Vagina (tissue), 2 donors: ENCODE results near the gene GGNBP2. TPM values are rescaled to one million over a fixed set of nuclear protein-coding genes. Genes with fewer than 3 reads are reported as not detected.
A peak's percentile ranks its signal among the peaks of the same experiment; 100 is the strongest.

ENCODE experiments used
- DNase-seq, 2 donors: peaks; one replicate each; pipeline ENCODE4 v3.0.0-alpha.2; 2017; ENCODE audit errors: extremely low spot score in 2 of 2
- H3K27ac ChIP-seq: fragments of 200-600 bp; sonication (generic); one replicate; pipeline ENCODE4 v1.5.1; 2019
- H3K27me3 ChIP-seq: fragments of 200-600 bp; sonication (generic); one replicate; pipeline ENCODE4 v1.5.1; 2019
- H3K36me3 ChIP-seq, 2 donors: fragments of 200-600 bp; sonication (generic); one replicate each; pipeline ENCODE4 v1.5.1; 2017 to 2019
- H3K4me1 ChIP-seq: fragments of 200-600 bp; sonication (generic); one replicate; pipeline ENCODE4 v1.5.1; 2019
- H3K4me3 ChIP-seq, 2 donors: fragments of 200-600 bp; sonication (generic); 1 replicate in 1 of 2; 2 replicates in 1 of 2; pipeline ENCODE4 v1.5.1; 2016 to 2019
- H3K9me3 ChIP-seq: fragments of 200-600 bp; sonication (generic); one replicate; pipeline ENCODE4 v1.5.1; 2019
- CTCF ChIP-seq, 3 experiments: fragments of 450-650 bp in 2 of 3; fragments of 200-600 bp in 1 of 3; sonication (generic) in 1 of 3; IDR thresholded peaks; one replicate each; pipeline ENCODE4 v1.5.1; 2017 to 2019; ENCODE audit warnings: antibody characterized with exemption in 3 of 3, mild to moderate bottlenecking in 2 of 3, moderate library complexity in 2 of 3
- POLR2A ChIP-seq, 2 donors: fragments of 450-650 bp; IDR thresholded peaks; one replicate each; pipeline ENCODE4 v1.6.1; 2017; ENCODE audit warnings: antibody characterized with exemption in 2 of 2, mild to moderate bottlenecking in 2 of 2, moderate library complexity in 2 of 2
- POLR2AphosphoS5 ChIP-seq, 2 donors: sonication (generic); formaldehyde crosslinking; IDR thresholded peaks; one replicate each; pipeline ENCODE4 v1.9.0; 2017; ENCODE audit warnings: antibody characterized with exemption in 2 of 2, mild to moderate bottlenecking in 2 of 2, low read depth in 1 of 2; ENCODE audit not compliant: insufficient read depth in 1 of 2
- intact Hi-C: fragments of 100-400 bp; cut with DNase I; formaldehyde crosslinking; loops from one replicate; pipeline ENCODE4 v1.15.1; 2023
- total RNA-seq: library from RNA; depleted of rRNA; stranded (reverse); fragments of >200 nt; gene quantifications from one replicate; pipeline ENCODE4 v1.2.3, GENCODE V29; 2016

The GGNBP2 gene
- total RNA-seq, 1 donor from 2014 or later: 47.9 TPM

GRCh38 chr17:36578671-36579070 is 34.0 kb downstream of the GGNBP2 start:
- intact Hi-C loops: no loop called here
- no peak for TF ChIP-seq POLR2AphosphoS5 (IDR thresholded peaks at IDR 0.05; ENCODE audit: insufficient read depth in 1 of 2, low read depth in 1 of 2)
- TF ChIP-seq CTCF (IDR thresholded peaks at IDR 0.05): no peak
- TF ChIP-seq POLR2A (IDR thresholded peaks at IDR 0.05): no peak
- peaks cover 0 to 58% of the 10 kb centered on the region in 2 donors for H3K36me3 ChIP-seq

GRCh38 chr17:36583787-36584186 is 39.1 kb downstream of the GGNBP2 start:
- no peak for DNase-seq
- no peak overlapping the region for H3K27ac ChIP-seq
- no peaks in the 10 kb centered on the region for H3K27me3 ChIP-seq
- peaks cover 0 to 90% of the 10 kb centered on the region in 2 donors for H3K36me3 ChIP-seq
- H3K4me3 ChIP-seq: no peak overlapping the region
- no peak for TF ChIP-seq CTCF (IDR thresholded peaks at IDR 0.05)
- TF ChIP-seq POLR2A (IDR thresholded peaks at IDR 0.05): no peak
- TF ChIP-seq POLR2AphosphoS5 (IDR thresholded peaks at IDR 0.05; ENCODE audit: insufficient read depth in 1 of 2, low read depth in 1 of 2): no peak
- intact Hi-C loops: no loop called here
- no peaks in the 10 kb centered on the region for H3K9me3 ChIP-seq
- no peaks in the 10 kb centered on the region for H3K4me1 ChIP-seq

More at GRCh38 chr17:36578671-36579070, 34.0 kb downstream of the GGNBP2 start:
- DNase-seq: no peak
- Histone ChIP-seq H3K27ac (no peak overlapping the region), H3K9me3 (no peaks in the 10 kb centered on the region), H3K27me3 (no peaks in the 10 kb centered on the region), H3K4me3 (no peak overlapping the region), H3K4me1 (no peaks in the 10 kb centered on the region)

GRCh38 chr17:36586138-36586537 is 41.4 kb downstream of the GGNBP2 start:
- Histone ChIP-seq H3K27me3 (no peaks in the 10 kb centered on the region), H3K4me1 (no peaks in the 10 kb centered on the region), H3K4me3 (no peak overlapping the region), H3K36me3 (peaks cover 0 to 68% of the 10 kb centered on the region in 2 donors), H3K27ac (no peak overlapping the region), H3K9me3 (no peaks in the 10 kb centered on the region)
- DNase-seq: no peak
- no peak for TF ChIP-seq CTCF (IDR thresholded peaks at IDR 0.05)
- TF ChIP-seq POLR2A (IDR thresholded peaks at IDR 0.05): no peak
- TF ChIP-seq POLR2AphosphoS5 (IDR thresholded peaks at IDR 0.05; ENCODE audit: insufficient read depth in 1 of 2, low read depth in 1 of 2): no peak
- intact Hi-C loops: no loop called here

GRCh38 chr17:36590082-36590481 is 45.4 kb downstream of the GGNBP2 start:
- no peak overlapping the region for H3K4me3 ChIP-seq
- H3K27me3 ChIP-seq: no peaks in the 10 kb centered on the region
- no peaks in the 10 kb centered on the region for H3K9me3 ChIP-seq
- DNase-seq: no peak
- H3K4me1 ChIP-seq: peaks cover 11% of the 10 kb centered on the region
- TF ChIP-seq POLR2AphosphoS5 (IDR thresholded peaks at IDR 0.05; ENCODE audit: insufficient read depth in 1 of 2, low read depth in 1 of 2) (no peak), CTCF (IDR thresholded peaks at IDR 0.05) (no peak), POLR2A (IDR thresholded peaks at IDR 0.05) (no peak)
- intact Hi-C loops: loop anchor here (10.0 kb wide), 1 partner anchor 45 kb away; the partner anchor contains the start of gene GGNBP2
- H3K36me3 ChIP-seq: peaks cover 0 to 30% of the 10 kb centered on the region in 2 donors
- no peak overlapping the region for H3K27ac ChIP-seq

- intact Hi-C loops: loop anchor here (10.0 kb wide), 1 partner anchor 47 kb away; the partner anchor contains the start of gene GGNBP2
- Histone ChIP-seq H3K27me3 (no peaks in the 10 kb centered on the region), H3K27ac (peak within 1 kb of the TSS; percentile 53), H3K9me3 (no peaks in the 10 kb centered on the region), H3K4me1 (peaks cover 11% of the 10 kb centered on the region), H3K4me3 (peak within 1 kb of the TSS; percentile 68 to 97), H3K36me3 (peaks cover 0 to 17% of the 10 kb centered on the region in 2 donors)
- no peak for DNase-seq
- TF ChIP-seq CTCF (IDR thresholded peaks at IDR 0.05): no peak
- TF ChIP-seq POLR2AphosphoS5 (IDR thresholded peaks at IDR 0.05; ENCODE audit: insufficient read depth in 1 of 2, low read depth in 1 of 2): no peak
- peak in 1 of 2 donors; percentile 2 for TF ChIP-seq POLR2A (IDR thresholded peaks at IDR 0.05)
These were observed 47.0 kb downstream of the GGNBP2 start, which contains the start of gene DHRS11 for GRCh38 chr17:36591434-36592315. TSS of gene DHRS11 (plus strand) at chr17:36591879. CDS start at chr17:36592010, 131 bp downstream.
